ENCODE data around the gene ABCA13. TPM values are rescaled to one million over a fixed set of nuclear protein-coding genes. Genes with fewer than 3 reads are reported as not detected.

ABCA13 gene
- total RNA-seq, 4 donors from 2014 or later = 0.38 to 9.8 (median 4.9) TPM

- Histone ChIP-seq H3K9me3 (peaks cover 0 to 18% (median 9%) of the 10 kb centered on the region in 3 donors), H3K36me3 (no peaks in the 10 kb centered on the region), H3K27ac (no peak overlapping the region), H3K4me3 (no peak overlapping the region), H3K4me1 (no peaks in the 10 kb centered on the region), H3K27me3 (no peaks in the 10 kb centered on the region)
- TF ChIP-seq POLR2A (IDR thresholded peaks at IDR 0.05) = no peak
- no peak for TF ChIP-seq CTCF (IDR thresholded peaks at IDR 0.05)
- intact Hi-C loops (cut with DNase I) = no loop called here
- no peak for DNase-seq
- WGBS, 2 donors = 83 to 86% methylated on average over 3 to 4 of the region's 8 CpGs
Observed at GRCh38 chr7:48321319-48322010, 150.2 kb downstream of the ABCA13 start.

- Histone ChIP-seq H3K27me3 (no peaks in the 10 kb centered on the region), H3K36me3 (no peaks in the 10 kb centered on the region), H3K4me3 (no peak overlapping the region), H3K4me1 (no peaks in the 10 kb centered on the region), H3K27ac (no peak overlapping the region), H3K9me3 (no peaks in the 10 kb centered on the region)
- no peak for DNase-seq
- TF ChIP-seq POLR2A (IDR thresholded peaks at IDR 0.05) (no peak), CTCF (IDR thresholded peaks at IDR 0.05) (peak in 2 of 6 experiments; percentile 26 to 54)
- intact Hi-C loops (cut with DNase I) = no loop called here
- WGBS, 2 donors = 56 to 79% methylated on average over 5 of the region's 5 CpGs
Observed at GRCh38 chr7:48337012-48337621, 165.9 kb downstream of the ABCA13 start.

- no peak overlapping the region for H3K4me3 ChIP-seq
- H3K4me1 ChIP-seq = no peaks in the 10 kb centered on the region
- H3K27me3 ChIP-seq = no peaks in the 10 kb centered on the region
- no peak overlapping the region for H3K27ac ChIP-seq
- DNase-seq = no peak
- intact Hi-C loops (cut with DNase I) = no loop called here
- H3K9me3 ChIP-seq = no peaks in the 10 kb centered on the region
- TF ChIP-seq CTCF (IDR thresholded peaks at IDR 0.05) (no peak), POLR2A (IDR thresholded peaks at IDR 0.05) (no peak)
- no peaks in the 10 kb centered on the region for H3K36me3 ChIP-seq
- WGBS, 2 donors = 67 to 73% methylated on average over 3 of the region's 3 CpGs
Observed at GRCh38 chr7:48337781-48338180, 166.5 kb downstream of the ABCA13 start.

GRCh38 chr7:48347230-48347825 lies 176.1 kb downstream of the ABCA13 start:
- no peak for DNase-seq

More at GRCh38 chr7:48347230-48347825, 176.1 kb downstream of the ABCA13 start:
- TF ChIP-seq CTCF (IDR thresholded peaks at IDR 0.05) = no peak
- TF ChIP-seq POLR2A (IDR thresholded peaks at IDR 0.05) = no peak
- Histone ChIP-seq H3K36me3 (no peaks in the 10 kb centered on the region), H3K4me3 (no peak overlapping the region), H3K27ac (no peak overlapping the region), H3K9me3 (no peaks in the 10 kb centered on the region), H3K27me3 (no peaks in the 10 kb centered on the region), H3K4me1 (no peaks in the 10 kb centered on the region)
- intact Hi-C loops (cut with DNase I) = no loop called here
- 83 to 86% methylated on average over 5 of the region's 5 CpGs for WGBS, 2 donors
